Thymus (tissue), 11 donors: Measurements from ENCODE around the gene SF3B4. TPM values are rescaled to one million over a fixed set of nuclear protein-coding genes. Genes with fewer than 3 reads are reported as not detected.
A peak's percentile ranks its signal among the peaks of the same experiment; 100 is the strongest.

Experiments
- DNase-seq, 9 donors: peaks; one replicate each; pipeline ENCODE4 v3.0.0-alpha.2; 2013; ENCODE audit warnings: low spot score in 9 of 9, low read depth in 6 of 9, missing footprints in 1 of 9
- H3K27ac ChIP-seq, 2 donors: one replicate each; pipeline ENCODE4 v1.5.1; 2013; ENCODE audit warnings: control low read depth in 1 of 2, low read depth in 1 of 2, low read length in 1 of 2, mild to moderate bottlenecking in 1 of 2, moderate library complexity in 1 of 2
- H3K27me3 ChIP-seq, 2 donors: one replicate each; pipeline ENCODE4 v1.5.1; 2013; ENCODE audit warnings: low read length in 1 of 2; ENCODE audit not compliant: control insufficient read depth in 2 of 2, insufficient read depth in 1 of 2
- H3K36me3 ChIP-seq, 2 donors: one replicate each; pipeline ENCODE4 v1.5.1; 2013; ENCODE audit warnings: low read length in 1 of 2, mild to moderate bottlenecking in 1 of 2, moderate library complexity in 1 of 2; ENCODE audit not compliant: control insufficient read depth in 2 of 2, insufficient read depth in 2 of 2
- H3K4me1 ChIP-seq, 2 donors: one replicate each; pipeline ENCODE4 v1.5.1; 2013; ENCODE audit warnings: low read length in 2 of 2; ENCODE audit not compliant: control insufficient read depth in 2 of 2, insufficient read depth in 2 of 2
- H3K4me3 ChIP-seq, 2 donors: one replicate each; pipeline ENCODE4 v1.5.1; 2013; ENCODE audit warnings: low read length in 2 of 2, control low read depth in 1 of 2, mild to moderate bottlenecking in 1 of 2
- H3K9me3 ChIP-seq, 2 donors: one replicate each; pipeline ENCODE4 v1.5.1; 2013; ENCODE audit warnings: low read length in 1 of 2, mild to moderate bottlenecking in 1 of 2; ENCODE audit not compliant: control insufficient read depth in 2 of 2, insufficient read depth in 1 of 2
- WGBS: extraction: QIAGEN DNeasy Blood & Tissue Kit; methylation state at CpG from one replicate; pipeline ENCODE4 v1.1.7; 2013; 5-methylcytosine and 5-hydroxymethylcytosine counted together
- polyA plus RNA-seq: library from polyadenylated mRNA; stranded (reverse); fragments of 200-250 nt; gene quantifications from one replicate; pipeline ENCODE4 v1.2.3, GENCODE V29; 2013
- total RNA-seq: library from RNA; stranded (reverse); fragments of 120-200 nt; gene quantifications from one replicate; pipeline ENCODE4 v1.2.4, GENCODE V29; 2013
- donor health status: healthy.

SF3B4 gene
- total and polyA plus RNA-seq, 2 donors = 8.3 to 28.6 TPM

- no peaks in the 10 kb centered on the region for H3K27me3 ChIP-seq
- no peak for DNase-seq
- H3K27ac ChIP-seq = peak overlapping the region; percentile 99
- 3% methylated on average over 1 of the region's 1 CpG for WGBS
- H3K36me3 ChIP-seq = peaks cover 30 to 34% of the 10 kb centered on the region in 2 donors
- H3K9me3 ChIP-seq = no peaks in the 10 kb centered on the region
- H3K4me1 ChIP-seq = peaks cover 12 to 29% of the 10 kb centered on the region in 2 donors
- peak overlapping the region; percentile 60 to 93 for H3K4me3 ChIP-seq
Observed at GRCh38 chr1:149928401-149928724, 760 bp upstream of the SF3B4 start.

- Histone ChIP-seq H3K27me3 (no peaks in the 10 kb centered on the region), H3K36me3 (peaks cover 37 to 45% of the 10 kb centered on the region in 2 donors), H3K4me1 (peaks cover 12 to 29% of the 10 kb centered on the region in 2 donors), H3K4me3 (peak overlapping the region; percentile 60 to 93), H3K27ac (peak overlapping the region; percentile 99), H3K9me3 (no peaks in the 10 kb centered on the region)
- WGBS = 6% methylated on average over 10 of the region's 10 CpGs
- no peak for DNase-seq
Observed at GRCh38 chr1:149927056-149927562, 494 bp downstream of the SF3B4 start.

GRCh38 chr1:149926296-149926695 lies 1.3 kb downstream of the SF3B4 start:
- H3K27me3 ChIP-seq = no peaks in the 10 kb centered on the region
- no peak overlapping the region for H3K27ac ChIP-seq
- WGBS = 96% methylated on average over 9 of the region's 9 CpGs
- no peak for DNase-seq
- peaks cover 37 to 48% of the 10 kb centered on the region in 2 donors for H3K36me3 ChIP-seq
- H3K9me3 ChIP-seq = no peaks in the 10 kb centered on the region
- H3K4me3 ChIP-seq = no peak overlapping the region
- peaks cover 12 to 29% of the 10 kb centered on the region in 2 donors for H3K4me1 ChIP-seq

GRCh38 chr1:149925751-149926150 lies 1.9 kb downstream of the SF3B4 start:
- peaks cover 12 to 29% of the 10 kb centered on the region in 2 donors for H3K4me1 ChIP-seq
- peaks cover 37 to 48% of the 10 kb centered on the region in 2 donors for H3K36me3 ChIP-seq
- H3K4me3 ChIP-seq = no peak overlapping the region
- no peaks in the 10 kb centered on the region for H3K9me3 ChIP-seq
- 94% methylated on average over 2 of the region's 2 CpGs for WGBS
- no peaks in the 10 kb centered on the region for H3K27me3 ChIP-seq
- DNase-seq = no peak
- no peak overlapping the region for H3K27ac ChIP-seq

GRCh38 chr1:149925345-149925744 lies 2.3 kb downstream of the SF3B4 start:
- H3K4me1 ChIP-seq = peaks cover 12 to 29% of the 10 kb centered on the region in 2 donors
- WGBS = 100% methylated on average over 3 of the region's 3 CpGs
- no peaks in the 10 kb centered on the region for H3K27me3 ChIP-seq
- no peak overlapping the region for H3K27ac ChIP-seq
- H3K9me3 ChIP-seq = no peaks in the 10 kb centered on the region
- no peak for DNase-seq
- H3K4me3 ChIP-seq = no peak overlapping the region
- H3K36me3 ChIP-seq = peaks cover 37 to 48% of the 10 kb centered on the region in 2 donors

GRCh38 chr1:149923626-149924025 lies 4.0 kb downstream of the SF3B4 start:
- Histone ChIP-seq H3K36me3 (peaks cover 37 to 48% of the 10 kb centered on the region in 2 donors), H3K27me3 (no peaks in the 10 kb centered on the region), H3K27ac (no peak overlapping the region), H3K4me3 (no peak overlapping the region), H3K4me1 (peaks cover 12 to 20% of the 10 kb centered on the region in 2 donors), H3K9me3 (no peaks in the 10 kb centered on the region)
- no peak for DNase-seq
- WGBS = 97% methylated on average over 10 of the region's 10 CpGs

- WGBS = 1% methylated on average over 24 of the region's 24 CpGs
- DNase-seq = peak in 2 of 9 donors; percentile 35 to 56
- peaks cover 0 to 17% of the 10 kb centered on the region in 2 donors for H3K27me3 ChIP-seq
- peak within 1 kb of the TSS; percentile 49 to 57 for H3K4me3 ChIP-seq
- peaks cover 6 to 7% of the 10 kb centered on the region in 2 donors for H3K36me3 ChIP-seq
- H3K27ac ChIP-seq = no peak within 1 kb of the TSS
- peaks cover 15 to 28% of the 10 kb centered on the region in 2 donors for H3K4me1 ChIP-seq
- H3K9me3 ChIP-seq = no peaks in the 10 kb centered on the region
Observed at GRCh38 chr1:149917571-149918144, 9.9 kb downstream of the SF3B4 start, which contains the start of gene SV2A. Gene SV2A (minus strand): TSS chr1:149917844. CDS start chr1:149913840, 4,004 bp downstream.

- Histone ChIP-seq H3K27ac (no peak overlapping the region), H3K4me1 (peaks cover 15 to 28% of the 10 kb centered on the region in 2 donors), H3K36me3 (peaks cover 3 to 6% of the 10 kb centered on the region in 2 donors), H3K27me3 (peaks cover 0 to 17% of the 10 kb centered on the region in 2 donors), H3K4me3 (peak overlapping the region; percentile 49 to 57), H3K9me3 (no peaks in the 10 kb centered on the region)
- DNase-seq = no peak
- 3% methylated on average over 10 of the region's 10 CpGs for WGBS
Observed at GRCh38 chr1:149916898-149917252, 10.7 kb downstream of the SF3B4 start.

GRCh38 chr1:149916193-149916897 lies 11.3 kb downstream of the SF3B4 start:
- Histone ChIP-seq H3K4me1 (peaks cover 15 to 28% of the 10 kb centered on the region in 2 donors), H3K27ac (no peak overlapping the region), H3K36me3 (peaks cover 2 to 6% of the 10 kb centered on the region in 2 donors), H3K4me3 (peak overlapping the region; percentile 49 to 57), H3K9me3 (no peaks in the 10 kb centered on the region), H3K27me3 (peaks cover 0 to 17% of the 10 kb centered on the region in 2 donors)
- peak in 1 of 9 donors; percentile 38 for DNase-seq
- 6% methylated on average over 9 of the region's 9 CpGs for WGBS
